ENCODE data around the gene CDKL5. TPM values are rescaled to one million over a fixed set of nuclear protein-coding genes. Genes with fewer than 3 reads are reported as not detected.
"Not testable (repeated sequence)": the region's sequence is repeated elsewhere in the genome, so short reads cannot be mapped to it uniquely, and the experiment has no call there.

Gene CDKL5
- total RNA-seq, 4 donors from 2014 or later = 5.1 to 11.8 (median 7.4) TPM

- Histone ChIP-seq H3K9me3 (no peaks in the 10 kb centered on the region), H3K4me3 (no peak overlapping the region)
- 75% methylated on average over 4 of the region's 4 CpGs for WGBS
Observed at GRCh38 chrX:18422886-18423285, 2.5 kb upstream of the CDKL5 start.

GRCh38 chrX:18424482-18425198, 768 bp upstream of the CDKL5 start:
- TF ChIP-seq POLR2A (IDR thresholded peaks at IDR 0.05) (no peak), EP300 (IDR thresholded peaks at IDR 0.05) (no peak), CTCF (IDR thresholded peaks at IDR 0.05) (no peak), POLR2AphosphoS5 (IDR thresholded peaks at IDR 0.05) (no peak)
- peak overlapping the region; percentile 77 for H3K4me3 ChIP-seq
- DNase-seq (ENCODE audit: low spot score in 2 of 2) = no peak
- no peaks in the 10 kb centered on the region for H3K27me3 ChIP-seq
- H3K27ac ChIP-seq = peak overlapping the region; percentile 29
- no peaks in the 10 kb centered on the region for H3K36me3 ChIP-seq
- no peaks in the 10 kb centered on the region for H3K9me3 ChIP-seq
- H3K4me1 ChIP-seq = no peaks in the 10 kb centered on the region
- WGBS = 29% methylated on average over 28 of the region's 28 CpGs

More at GRCh38 chrX:18422886-18423285, 2.5 kb upstream of the CDKL5 start:
- TF ChIP-seq CTCF (IDR thresholded peaks at IDR 0.05) (no peak), EP300 (IDR thresholded peaks at IDR 0.05) (no peak), POLR2A (IDR thresholded peaks at IDR 0.05) (no peak), POLR2AphosphoS5 (IDR thresholded peaks at IDR 0.05) (no peak)
- no peak for DNase-seq (ENCODE audit: low spot score in 2 of 2)
- Histone ChIP-seq H3K4me1 (no peaks in the 10 kb centered on the region), H3K27ac (no peak overlapping the region), H3K27me3 (no peaks in the 10 kb centered on the region), H3K36me3 (no peaks in the 10 kb centered on the region)

GRCh38 chrX:18426004-18426320, 554 bp downstream of the CDKL5 start:
- TF ChIP-seq POLR2A (IDR thresholded peaks at IDR 0.05) (no peak), CTCF (IDR thresholded peaks at IDR 0.05) (no peak), POLR2AphosphoS5 (IDR thresholded peaks at IDR 0.05) (no peak), EP300 (IDR thresholded peaks at IDR 0.05) (no peak)
- Histone ChIP-seq H3K36me3 (no peaks in the 10 kb centered on the region), H3K4me1 (no peaks in the 10 kb centered on the region), H3K27me3 (no peaks in the 10 kb centered on the region), H3K9me3 (no peaks in the 10 kb centered on the region), H3K4me3 (peak overlapping the region; percentile 77), H3K27ac (peak overlapping the region; percentile 80)
- DNase-seq (ENCODE audit: low spot score in 2 of 2) = no peak
- 0% methylated on average over 2 of the region's 40 CpGs for WGBS

GRCh38 chrX:18428006-18428405, 2.6 kb downstream of the CDKL5 start:
- Histone ChIP-seq H3K36me3 (no peaks in the 10 kb centered on the region), H3K27ac (no peak overlapping the region), H3K4me1 (no peaks in the 10 kb centered on the region), H3K4me3 (no peak overlapping the region), H3K27me3 (no peaks in the 10 kb centered on the region), H3K9me3 (no peaks in the 10 kb centered on the region)
- 60% methylated on average over 5 of the region's 5 CpGs for WGBS
- TF ChIP-seq POLR2A (IDR thresholded peaks at IDR 0.05) (no peak), CTCF (IDR thresholded peaks at IDR 0.05) (no peak), POLR2AphosphoS5 (IDR thresholded peaks at IDR 0.05) (no peak), EP300 (IDR thresholded peaks at IDR 0.05) (no peak)
- DNase-seq (ENCODE audit: low spot score in 2 of 2) = no peak

GRCh38 chrX:18433288-18433687, 7.9 kb downstream of the CDKL5 start:
- not testable (repeated sequence) for H3K36me3 ChIP-seq; H3K4me3 ChIP-seq; H3K9me3 ChIP-seq; DNase-seq (ENCODE audit: low spot score in 2 of 2); H3K27me3 ChIP-seq; H3K4me1 ChIP-seq; H3K27ac ChIP-seq
- WGBS = 85% methylated on average over 14 of the region's 14 CpGs

- no peak for TF ChIP-seq POLR2A (IDR thresholded peaks at IDR 0.05)
- no peak for TF ChIP-seq CTCF (IDR thresholded peaks at IDR 0.05)
- no peak for TF ChIP-seq POLR2AphosphoS5 (IDR thresholded peaks at IDR 0.05)
- TF ChIP-seq EP300 (IDR thresholded peaks at IDR 0.05) = no peak
- Histone ChIP-seq H3K27me3 (no peaks in the 10 kb centered on the region), H3K27ac (no peak overlapping the region), H3K9me3 (no peaks in the 10 kb centered on the region), H3K4me1 (no peaks in the 10 kb centered on the region), H3K36me3 (no peaks in the 10 kb centered on the region), H3K4me3 (no peak overlapping the region)
- 75% methylated on average over 2 of the region's 2 CpGs for WGBS
- no peak for DNase-seq (ENCODE audit: low spot score in 2 of 2)
Observed at GRCh38 chrX:18434896-18435295, 9.5 kb downstream of the CDKL5 start.
